Mucosa of rectum (tissue), 2 donors: Measurements from ENCODE around the gene FNDC8.
"Not testable (repeated sequence)": the region's sequence is repeated elsewhere in the genome, so short reads cannot be mapped to it uniquely, and the experiment has no call there.

Experiments
- H3K27ac ChIP-seq, 2 donors: one replicate each; pipeline ENCODE4 v1.7.0; 2013; ENCODE audit warnings: inconsistent platforms in 2 of 2, low read depth in 2 of 2, low read length in 2 of 2
- H3K27me3 ChIP-seq, 2 donors: one replicate each; pipeline ENCODE4 v1.7.0; 2013; ENCODE audit warnings: low read length in 2 of 2; ENCODE audit not compliant: control insufficient read depth in 2 of 2, insufficient read depth in 2 of 2
- H3K36me3 ChIP-seq, 2 donors: one replicate each; pipeline ENCODE4 v1.7.0; 2013; ENCODE audit warnings: low read length in 2 of 2; ENCODE audit not compliant: control insufficient read depth in 2 of 2, insufficient read depth in 2 of 2
- H3K4me1 ChIP-seq, 2 donors: one replicate each; pipeline ENCODE4 v1.7.0; 2013; ENCODE audit warnings: low read length in 2 of 2, mild to moderate bottlenecking in 1 of 2; ENCODE audit not compliant: control insufficient read depth in 2 of 2, insufficient read depth in 2 of 2
- H3K4me3 ChIP-seq, 2 donors: one replicate each; pipeline ENCODE4 v1.7.0; 2013; ENCODE audit warnings: low read length in 2 of 2
- H3K9ac ChIP-seq, 2 donors: one replicate each; pipeline ENCODE4 v1.7.0; 2013; ENCODE audit warnings: low read length in 2 of 2, low read depth in 1 of 2, mild to moderate bottlenecking in 1 of 2
- H3K9me3 ChIP-seq, 2 donors: one replicate each; pipeline ENCODE4 v1.7.0; 2013; ENCODE audit warnings: low read length in 2 of 2; ENCODE audit not compliant: control insufficient read depth in 2 of 2
- donor health status: healthy.
- donor health status: Normal muscosa, but diverticular disease.

Gene FNDC8

DNA sequence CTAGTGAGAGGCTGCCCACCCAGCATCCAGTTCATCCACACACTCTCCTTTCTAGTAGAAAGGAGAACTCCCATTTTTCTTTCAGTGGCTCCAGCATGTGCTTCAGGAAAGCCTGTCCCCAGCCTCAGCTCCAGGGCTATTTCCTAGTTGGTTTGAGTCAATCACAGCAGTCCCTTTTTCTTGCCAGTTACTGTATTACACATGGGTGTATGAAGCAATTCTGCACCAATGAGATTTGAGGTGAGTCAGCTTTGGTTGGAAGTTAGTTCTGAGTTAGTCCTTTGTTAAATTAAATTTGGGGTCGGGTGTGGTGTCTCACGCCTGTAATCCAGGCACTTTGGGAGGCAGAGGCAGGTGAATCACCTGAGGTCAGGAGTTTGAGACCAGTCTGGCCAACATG is 26.5 kb upstream of the FNDC8 start:
- H3K4me1 ChIP-seq: peaks cover under 1 to 2% of the 10 kb centered on the region in 2 donors
- H3K9me3 ChIP-seq: no peaks in the 10 kb centered on the region
- no peak overlapping the region for H3K9ac ChIP-seq
- H3K36me3 ChIP-seq: peaks cover 0 to 9% of the 10 kb centered on the region in 2 donors
- no peak overlapping the region for H3K27ac ChIP-seq
- H3K27me3 ChIP-seq: no peaks in the 10 kb centered on the region
- no peak overlapping the region for H3K4me3 ChIP-seq

DNA sequence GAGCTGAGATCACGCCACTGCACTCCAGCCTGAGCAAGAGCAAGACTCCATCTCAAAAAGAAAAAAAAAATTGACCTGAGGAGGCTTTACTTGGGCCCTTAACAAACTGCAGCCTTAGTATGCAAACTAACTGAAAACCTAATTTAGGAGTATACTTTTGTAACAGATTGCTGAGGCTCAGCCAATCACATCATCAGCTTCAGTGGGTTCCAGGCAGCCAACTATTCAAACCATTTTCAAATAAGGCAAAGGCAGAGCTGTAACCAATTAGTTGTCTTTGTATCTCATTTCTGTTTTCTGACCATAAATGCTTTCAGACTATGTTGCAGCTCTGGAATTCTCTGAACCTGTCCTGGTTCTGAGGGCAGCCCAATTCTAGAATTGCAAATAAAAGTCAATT is 25.7 kb upstream of the FNDC8 start:
- no peak overlapping the region for H3K27ac ChIP-seq
- H3K4me3 ChIP-seq: no peak overlapping the region
- H3K4me1 ChIP-seq: no peaks in the 10 kb centered on the region
- no peaks in the 10 kb centered on the region for H3K27me3 ChIP-seq
- peaks cover 4 to 14% of the 10 kb centered on the region in 2 donors for H3K36me3 ChIP-seq
- no peaks in the 10 kb centered on the region for H3K9me3 ChIP-seq
- H3K9ac ChIP-seq: no peak overlapping the region

DNA sequence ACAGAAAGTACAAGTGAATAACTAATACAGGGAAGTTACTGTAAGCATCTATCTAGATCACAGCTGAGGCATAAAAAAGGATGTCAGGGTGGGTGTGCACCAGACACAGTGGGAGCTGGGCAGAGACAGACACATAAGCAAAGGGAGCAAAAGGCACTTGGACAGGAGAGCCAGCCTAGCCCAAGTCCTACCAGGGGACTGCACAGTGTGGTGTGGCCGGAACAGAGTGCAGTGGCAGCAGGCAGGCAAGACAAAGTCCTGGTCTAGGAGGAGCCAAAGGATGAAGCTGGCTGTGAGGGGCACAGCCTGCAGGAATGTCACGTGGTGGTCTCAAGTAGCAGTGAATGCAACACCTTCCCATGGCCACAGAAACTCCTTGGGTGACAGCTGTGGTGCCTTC is 23.6 kb upstream of the FNDC8 start:
- peaks cover 10 to 22% of the 10 kb centered on the region in 2 donors for H3K36me3 ChIP-seq
- no peak overlapping the region for H3K9ac ChIP-seq
- H3K4me1 ChIP-seq: no peaks in the 10 kb centered on the region
- H3K27ac ChIP-seq: no peak overlapping the region
- no peak overlapping the region for H3K4me3 ChIP-seq
- H3K9me3 ChIP-seq: no peaks in the 10 kb centered on the region
- H3K27me3 ChIP-seq: no peaks in the 10 kb centered on the region

DNA sequence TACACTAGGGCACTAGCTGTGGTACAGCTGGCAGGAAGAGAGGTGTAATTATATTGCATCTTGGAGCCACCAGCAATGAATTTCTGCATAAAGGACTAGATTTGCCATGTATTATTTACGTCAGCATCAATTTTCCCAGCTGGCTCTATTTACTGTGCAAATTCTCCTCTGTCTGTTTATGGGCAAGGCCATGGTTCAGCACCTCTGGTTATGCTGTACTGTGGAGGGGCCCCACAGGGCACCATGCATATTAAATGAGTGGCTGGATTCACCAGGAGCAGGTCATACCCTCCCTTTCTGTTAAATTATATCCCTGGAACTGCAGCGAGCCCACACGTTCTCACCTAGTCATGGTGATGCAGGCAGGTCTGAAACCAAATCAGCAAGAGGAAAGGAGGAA is 21.5 kb upstream of the FNDC8 start:
- Histone ChIP-seq H3K4me1 (no peaks in the 10 kb centered on the region), H3K9ac (no peak overlapping the region), H3K27me3 (no peaks in the 10 kb centered on the region), H3K9me3 (no peaks in the 10 kb centered on the region), H3K36me3 (peaks cover 16 to 26% of the 10 kb centered on the region in 2 donors), H3K4me3 (no peak overlapping the region), H3K27ac (no peak overlapping the region)

DNA sequence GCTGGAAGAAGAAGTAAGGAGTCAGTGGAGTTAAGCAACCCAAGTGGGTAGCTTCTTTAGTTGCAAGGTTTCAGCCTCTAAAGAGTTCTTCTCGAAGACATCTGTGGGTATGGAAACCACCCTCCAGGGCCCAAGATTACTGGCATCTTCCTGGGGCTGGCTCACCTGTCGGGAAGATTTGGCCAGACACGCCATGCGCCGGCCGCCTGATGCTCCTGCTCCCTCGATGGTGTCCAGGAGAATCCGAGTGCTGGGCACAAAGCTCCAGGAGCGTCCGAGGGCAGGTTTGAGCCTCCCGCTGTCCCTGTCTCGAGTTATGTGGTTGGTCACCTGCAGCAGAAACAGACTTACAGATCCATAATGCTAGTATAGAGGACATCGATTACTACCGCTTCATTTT is 20.4 kb upstream of the FNDC8 start:
- Histone ChIP-seq H3K27me3 (no peaks in the 10 kb centered on the region), H3K36me3 (peaks cover 19 to 26% of the 10 kb centered on the region in 2 donors), H3K9ac (no peak overlapping the region)

DNA sequence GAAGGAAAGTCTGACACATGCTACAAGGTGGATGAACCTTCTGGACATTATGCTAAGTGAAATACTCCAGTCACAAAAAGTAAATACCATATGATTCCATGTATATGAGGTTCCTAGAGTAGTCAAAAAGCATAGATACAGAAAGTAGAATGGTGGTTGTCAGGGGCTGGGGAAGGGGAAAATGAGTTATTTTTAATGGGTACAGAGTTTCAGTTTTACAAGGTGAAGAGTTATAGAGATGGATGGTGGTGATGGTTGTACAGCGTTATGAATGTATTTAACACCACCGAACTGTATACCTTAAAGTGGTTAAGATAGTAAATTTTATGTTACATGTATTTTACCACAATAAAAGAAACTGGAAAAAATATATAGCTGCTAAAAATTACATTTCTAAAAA is 19.7 kb upstream of the FNDC8 start:
- no peak overlapping the region for H3K9ac ChIP-seq
- H3K4me3 ChIP-seq: no peak overlapping the region
- no peaks in the 10 kb centered on the region for H3K4me1 ChIP-seq
- no peaks in the 10 kb centered on the region for H3K27me3 ChIP-seq
- no peaks in the 10 kb centered on the region for H3K9me3 ChIP-seq
- H3K36me3 ChIP-seq: peaks cover 26% of the 10 kb centered on the region in 2 donors
- no peak overlapping the region for H3K27ac ChIP-seq

More for the DNA sequence above, 20.4 kb upstream of the FNDC8 start:
- no peak overlapping the region for H3K4me3 ChIP-seq
- no peaks in the 10 kb centered on the region for H3K4me1 ChIP-seq
- no peak overlapping the region for H3K27ac ChIP-seq
- H3K9me3 ChIP-seq: no peaks in the 10 kb centered on the region

DNA sequence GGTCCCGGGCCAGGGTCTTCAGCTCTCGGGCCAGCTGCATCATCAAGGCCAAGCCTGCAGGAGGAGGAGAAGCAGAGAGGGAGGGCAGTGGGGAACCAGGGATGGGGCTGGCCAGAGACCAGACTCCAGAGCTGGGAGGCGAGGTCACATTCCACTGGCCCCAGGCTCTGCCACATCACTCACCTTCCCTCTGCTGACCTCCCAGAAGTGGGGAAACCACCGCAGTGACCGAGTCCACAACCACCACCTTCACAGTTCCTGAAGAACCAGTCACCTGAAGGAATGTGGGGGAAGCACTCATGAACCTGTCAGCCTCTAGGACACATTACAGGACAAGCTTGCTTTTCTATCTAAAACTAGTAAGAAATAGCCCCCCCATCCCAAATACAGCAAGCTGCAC is 18.1 kb upstream of the FNDC8 start:
- Histone ChIP-seq H3K36me3 (peaks cover 26 to 29% of the 10 kb centered on the region in 2 donors), H3K4me3 (no peak overlapping the region), H3K9ac (no peak overlapping the region), H3K27me3 (no peaks in the 10 kb centered on the region), H3K9me3 (no peaks in the 10 kb centered on the region), H3K27ac (no peak overlapping the region), H3K4me1 (no peaks in the 10 kb centered on the region)

DNA sequence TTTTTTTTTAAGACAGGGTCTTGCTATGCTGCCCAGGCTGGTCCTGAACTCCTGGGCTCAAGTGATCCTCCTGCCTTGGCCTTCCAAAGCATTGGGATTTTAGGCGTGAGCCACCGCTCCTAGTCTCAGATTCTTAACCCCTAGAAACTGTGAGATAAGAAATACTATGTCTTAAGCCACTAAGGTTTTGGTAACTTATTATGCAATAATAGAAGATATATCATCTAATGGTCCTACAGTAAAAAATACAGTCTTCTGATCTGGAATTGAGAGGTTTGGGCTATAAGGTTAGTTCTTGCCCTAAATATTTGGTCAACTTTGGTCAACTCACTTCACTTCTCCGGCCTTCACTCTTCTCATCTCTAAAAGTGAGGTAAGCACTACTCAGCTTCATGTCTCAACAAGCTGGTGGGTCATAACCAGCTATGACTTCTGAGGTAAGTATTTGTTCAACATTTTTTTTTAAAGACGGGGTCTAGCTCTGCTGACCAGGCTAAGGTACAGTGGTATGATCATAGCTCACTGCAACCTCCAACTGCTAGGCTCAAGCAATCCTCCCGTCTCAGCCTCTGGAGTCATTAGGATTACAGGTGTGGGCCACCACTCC is 16.5 kb upstream of the FNDC8 start:
- no peaks in the 10 kb centered on the region for H3K27me3 ChIP-seq
- no peaks in the 10 kb centered on the region for H3K9me3 ChIP-seq
- H3K4me1 ChIP-seq: no peaks in the 10 kb centered on the region
- H3K27ac ChIP-seq: no peak overlapping the region
- no peak overlapping the region for H3K9ac ChIP-seq
- peaks cover 20 to 26% of the 10 kb centered on the region in 2 donors for H3K36me3 ChIP-seq
- no peak overlapping the region for H3K4me3 ChIP-seq

DNA sequence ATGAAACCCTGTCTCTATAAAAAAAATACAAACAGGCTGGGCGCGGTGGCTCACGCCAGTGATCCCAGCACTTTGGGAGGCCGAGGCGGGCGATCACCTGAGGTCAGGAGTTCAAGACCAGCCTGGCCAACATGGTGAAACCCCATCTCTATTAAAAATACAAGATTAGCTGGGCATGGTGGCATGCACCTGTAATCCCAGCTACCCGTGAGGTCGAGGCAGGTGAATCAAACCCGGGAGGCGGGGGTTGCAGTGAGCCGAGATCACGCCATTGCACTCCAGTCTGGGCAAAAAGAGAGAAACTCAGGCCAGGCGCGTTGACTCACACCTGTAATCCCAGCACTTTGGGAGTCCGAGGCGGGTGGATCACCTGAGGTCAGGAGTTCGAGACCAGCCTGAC is 10.6 kb upstream of the FNDC8 start:
- H3K36me3 ChIP-seq, H3K9me3 ChIP-seq, H3K4me3 ChIP-seq, H3K27ac ChIP-seq, H3K9ac ChIP-seq, H3K27me3 ChIP-seq, H3K4me1 ChIP-seq: not testable (repeated sequence)

DNA sequence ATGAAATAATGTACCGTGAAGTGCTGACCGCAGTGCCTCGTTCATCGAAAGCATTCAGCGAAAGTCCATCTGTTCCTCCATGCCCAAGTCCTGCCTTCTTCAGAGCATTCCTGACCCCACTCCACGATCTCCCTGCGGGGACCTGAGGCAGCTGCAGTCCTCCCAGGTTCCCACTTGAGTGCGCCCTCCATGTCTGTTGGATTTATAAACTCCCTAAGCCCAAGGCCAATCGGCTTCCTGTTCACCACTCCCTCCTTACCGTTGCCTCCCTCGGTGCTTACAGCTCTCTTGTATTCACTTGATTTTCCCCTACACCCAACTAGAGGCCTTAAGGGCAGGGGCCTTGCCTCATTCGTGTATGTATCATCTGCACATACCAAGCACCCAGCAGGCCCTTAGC is 4.6 kb upstream of the FNDC8 start:
- Histone ChIP-seq H3K36me3 (no peaks in the 10 kb centered on the region), H3K27me3 (no peaks in the 10 kb centered on the region), H3K27ac (no peak overlapping the region), H3K9ac (no peak overlapping the region), H3K4me1 (peaks cover 0 to 5% of the 10 kb centered on the region in 2 donors), H3K4me3 (no peak overlapping the region), H3K9me3 (no peaks in the 10 kb centered on the region)

DNA sequence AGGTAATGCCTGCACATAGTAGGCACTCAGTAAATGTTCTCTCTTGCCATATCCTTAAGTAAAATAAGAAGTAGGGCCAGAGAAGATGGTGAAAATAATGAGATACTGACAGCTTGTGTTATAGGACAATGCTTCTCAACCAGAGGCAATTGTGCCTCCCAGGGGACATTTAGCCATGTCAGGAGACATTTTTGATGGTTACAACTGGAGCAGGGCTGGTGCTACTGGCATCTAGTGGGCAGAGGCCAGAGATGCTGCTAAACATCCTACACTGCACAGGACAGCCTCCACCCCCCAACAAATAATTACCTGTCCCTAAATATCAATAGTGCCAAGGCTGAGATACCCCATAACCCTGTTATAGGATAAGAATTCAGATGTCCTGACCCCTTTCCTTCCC is 3.4 kb upstream of the FNDC8 start:
- Histone ChIP-seq H3K27me3 (no peaks in the 10 kb centered on the region), H3K9me3 (no peaks in the 10 kb centered on the region), H3K36me3 (no peaks in the 10 kb centered on the region), H3K9ac (no peak overlapping the region), H3K4me3 (peak overlapping the region in 1 of 2 donors; percentile 2), H3K27ac (no peak overlapping the region), H3K4me1 (peaks cover 0 to 5% of the 10 kb centered on the region in 2 donors)
